Activated CD8-positive, alpha-beta T cell treated with anti-CD3 and anti-CD28 coated beads, Interleukin-2, amount 10 ng/mL, durations not matched to agents 7 days and 5 days (primary cell): Measurements from ENCODE around the gene MIEF1. TPM values are rescaled to one million over a fixed set of nuclear protein-coding genes. Genes with fewer than 3 reads are reported as not detected.

ENCODE experiments used
- ATAC-seq: fragments of 150-1000 bp; cut with Tn5 transposase; one replicate; pipeline ENCODE4 v1.10.0; 2021; ENCODE audit warnings: moderate library complexity
- CTCF ChIA-PET: fragments of 350-600 bp; sonication (Branson Sonifier 250); formaldehyde crosslinking; loops from one replicate; lab custom pipeline; 2021; ENCODE audit warnings: antibody characterized with exemption; lab: Charles Lee
- POLR2A ChIA-PET: fragments of 350-600 bp; sonication (Branson Sonifier 250); formaldehyde crosslinking; loops from one replicate; lab custom pipeline; 2021; ENCODE audit warnings: antibody characterized with exemption; lab: Charles Lee
- DNase-seq: peaks from one replicate; pipeline ENCODE4 v3.0.0-alpha.2; 2020
- H3K27ac Mint-ChIP-seq: one replicate; pipeline ENCODE4 v1.8.0; 2021; ENCODE audit warnings: mild to moderate bottlenecking, mixed read lengths
- H3K27me3 Mint-ChIP-seq: one replicate; pipeline ENCODE4 v1.8.0; 2021; ENCODE audit warnings: low read depth, mixed read lengths
- H3K36me3 Mint-ChIP-seq: one replicate; pipeline ENCODE4 v1.8.0; 2021; ENCODE audit warnings: low read depth, mixed read lengths
- H3K4me1 Mint-ChIP-seq: one replicate; pipeline ENCODE4 v1.8.0; 2021; ENCODE audit warnings: low read depth, mixed read lengths
- H3K4me3 Mint-ChIP-seq: one replicate; pipeline ENCODE4 v1.8.0; 2021; ENCODE audit warnings: mild to moderate bottlenecking, mixed read lengths
- H3K9me3 Mint-ChIP-seq: one replicate; pipeline ENCODE4 v1.8.0; 2022; ENCODE audit warnings: mixed read lengths; ENCODE audit not compliant: insufficient read depth
- total RNA-seq, 2 experiments: library from RNA; stranded (reverse); gene quantifications; one replicate each; pipeline ENCODE4 v1.2.3, GENCODE V29; 2021

Gene MIEF1
- total RNA-seq, 2 experiments from 2014 or later, result 37.9 to 38.2 TPM

GRCh38 chr22:39524089-39524752 is 22.1 kb downstream of the MIEF1 start:
- Mint-ChIP-seq H3K27me3 (no peaks in the 10 kb centered on the region), H3K27ac (peak overlapping the region; percentile 73), H3K4me1 (peaks cover 75% of the 10 kb centered on the region), H3K4me3 (peak overlapping the region; percentile 34), H3K9me3 (no peaks in the 10 kb centered on the region), H3K36me3 (peaks cover 75% of the 10 kb centered on the region)
- POLR2A ChIA-PET, result interaction anchor here (0.6 to 3.6 kb wide), 7 partner anchors 11 to 520 kb away, joined by 3 to 14 read pairs (median 4); partner anchors contain the start of gene MIEF1
- CTCF ChIA-PET, result interaction anchor here (1.2 to 8.7 kb wide), 4 partner anchors 9 to 31 kb away, joined by 3 to 264 read pairs (median 6); partner anchors contain the start of gene RPS19BP1
- no peak for DNase-seq
- ATAC-seq, result no peak

DNA sequence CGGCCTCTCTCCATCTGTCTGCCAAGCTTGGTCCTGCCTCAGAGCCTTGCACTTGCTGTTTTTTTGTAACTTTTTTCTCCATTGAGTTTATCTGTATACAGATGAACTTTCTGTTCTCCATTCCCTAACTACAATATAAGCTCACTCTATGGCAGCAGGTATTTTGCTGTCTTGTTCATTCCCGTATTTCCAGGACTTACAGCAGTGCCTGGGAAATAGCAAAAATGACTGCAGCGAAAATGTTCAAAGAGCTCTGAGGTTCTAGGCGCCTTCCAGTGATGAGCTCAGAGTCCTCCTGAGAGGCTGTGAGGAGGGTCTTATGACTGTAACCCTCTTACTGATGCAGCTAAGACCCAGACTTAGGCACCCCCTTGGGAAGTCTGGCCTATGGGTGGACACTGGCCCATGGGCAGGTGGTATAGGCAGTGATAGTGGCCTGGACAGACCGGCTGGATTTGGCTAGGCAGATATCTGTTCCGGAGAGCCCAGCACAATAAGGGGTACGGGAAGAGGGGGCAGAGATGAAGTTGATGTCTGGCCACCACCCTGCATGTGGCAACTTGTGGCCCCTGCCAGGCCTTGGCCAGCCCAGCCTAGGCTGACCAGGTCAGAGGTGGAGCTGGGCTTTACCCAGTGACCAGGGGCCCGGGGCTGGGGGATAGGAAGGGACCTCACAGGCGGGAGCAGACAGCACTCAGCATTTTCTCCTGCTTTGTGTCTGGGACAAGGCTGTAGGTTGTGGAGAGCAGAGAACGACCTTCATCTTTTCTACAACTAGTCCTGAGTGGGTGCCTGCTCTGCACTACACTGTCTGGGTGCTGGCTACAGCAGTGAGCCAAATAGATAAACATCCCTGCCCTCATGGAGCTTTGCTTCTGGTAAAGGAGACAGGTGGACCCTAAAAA is 22.9 kb downstream of the MIEF1 start:
- CTCF ChIA-PET, result interaction anchor here (1.3 to 8.7 kb wide), 2 partner anchors 11 to 31 kb away, joined by 7 to 264 read pairs; no protein-coding TSS in a partner anchor
- H3K27ac Mint-ChIP-seq, result peak overlapping the region; percentile 73
- no peaks in the 10 kb centered on the region for H3K27me3 Mint-ChIP-seq
- no peak for DNase-seq
- ATAC-seq, result no peak
- POLR2A ChIA-PET, result interaction anchor here (0.6 to 3.6 kb wide), 9 partner anchors 23 to 519 kb away, joined by 3 to 14 read pairs (median 3); partner anchors contain the start of genes MIEF1, RPL3 and TAB1
- peaks cover 81% of the 10 kb centered on the region for H3K4me1 Mint-ChIP-seq
- H3K36me3 Mint-ChIP-seq, result peaks cover 83% of the 10 kb centered on the region
- peak overlapping the region; percentile 25 for H3K4me3 Mint-ChIP-seq
- no peaks in the 10 kb centered on the region for H3K9me3 Mint-ChIP-seq

DNA sequence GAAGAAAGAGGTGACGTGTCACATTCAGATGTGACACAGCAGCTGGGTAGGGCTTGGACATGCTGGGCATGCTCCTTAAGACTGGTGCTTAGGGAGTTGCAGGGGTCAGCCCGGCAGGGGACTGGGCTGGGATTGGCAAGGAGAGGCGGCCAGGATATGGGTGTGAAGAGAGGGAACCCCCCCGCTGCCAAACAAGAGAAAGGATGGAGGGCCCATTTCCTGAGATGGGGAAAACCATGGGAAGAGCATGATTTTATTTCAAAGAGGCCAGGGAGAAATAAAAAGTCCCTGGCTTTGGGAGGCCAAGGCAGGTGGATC is 23.5 kb downstream of the MIEF1 start:
- ChIA-PET POLR2A (interaction anchor here (0.6 to 3.6 kb wide), 4 partner anchors 24 to 519 kb away, joined by 3 to 14 read pairs (median 5); partner anchors contain the start of genes MIEF1 and RPL3), CTCF (interaction anchor here (8.7 kb wide), 1 partner anchor 32 kb away, joined by 264 read pairs; no protein-coding TSS in a partner anchor)
- Mint-ChIP-seq H3K27me3 (no peaks in the 10 kb centered on the region), H3K9me3 (no peaks in the 10 kb centered on the region), H3K4me3 (peak overlapping the region; percentile 25), H3K36me3 (peaks cover 81% of the 10 kb centered on the region), H3K27ac (peak overlapping the region; percentile 73), H3K4me1 (peaks cover 84% of the 10 kb centered on the region)
- ATAC-seq, result no peak
- DNase-seq, result no peak

DNA sequence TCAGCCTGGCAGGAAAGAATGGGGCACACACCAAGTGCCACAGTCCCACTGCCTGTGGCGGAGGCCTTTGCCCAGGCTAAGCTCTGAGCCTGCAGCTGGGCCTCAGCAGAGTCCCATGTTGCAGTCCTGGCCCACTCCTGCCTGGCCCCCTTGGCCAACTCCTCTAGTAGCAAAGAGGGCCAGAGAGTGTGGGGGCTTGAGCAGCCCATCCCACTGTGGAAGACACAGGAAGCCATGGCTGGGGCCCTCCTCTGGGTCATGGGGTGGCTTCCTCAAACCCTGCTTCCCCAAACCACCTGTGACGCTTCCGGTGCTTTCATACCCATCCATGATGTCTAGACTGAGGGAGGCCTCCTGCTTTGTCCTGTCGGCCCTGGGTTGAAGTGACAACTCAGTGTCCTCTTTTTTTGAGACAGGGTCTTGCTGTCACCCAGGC is 24.7 kb downstream of the MIEF1 start:
- Mint-ChIP-seq H3K36me3 (peaks cover 78% of the 10 kb centered on the region), H3K27me3 (no peaks in the 10 kb centered on the region), H3K4me1 (peaks cover 94% of the 10 kb centered on the region), H3K9me3 (no peaks in the 10 kb centered on the region), H3K27ac (peak overlapping the region; percentile 85), H3K4me3 (peak overlapping the region; percentile 15)
- CTCF ChIA-PET, result interaction anchor here (1.0 to 8.7 kb wide), 3 partner anchors 9 to 211 kb away, joined by 3 to 264 read pairs (median 4); no protein-coding TSS in a partner anchor
- DNase-seq, result no peak
- ATAC-seq, result peak; percentile 11
- POLR2A ChIA-PET, result interaction anchor here (4.8 kb wide), 1 partner anchor 209 kb away, joined by 56 read pairs; the partner anchor contains the start of gene RPL3

DNA sequence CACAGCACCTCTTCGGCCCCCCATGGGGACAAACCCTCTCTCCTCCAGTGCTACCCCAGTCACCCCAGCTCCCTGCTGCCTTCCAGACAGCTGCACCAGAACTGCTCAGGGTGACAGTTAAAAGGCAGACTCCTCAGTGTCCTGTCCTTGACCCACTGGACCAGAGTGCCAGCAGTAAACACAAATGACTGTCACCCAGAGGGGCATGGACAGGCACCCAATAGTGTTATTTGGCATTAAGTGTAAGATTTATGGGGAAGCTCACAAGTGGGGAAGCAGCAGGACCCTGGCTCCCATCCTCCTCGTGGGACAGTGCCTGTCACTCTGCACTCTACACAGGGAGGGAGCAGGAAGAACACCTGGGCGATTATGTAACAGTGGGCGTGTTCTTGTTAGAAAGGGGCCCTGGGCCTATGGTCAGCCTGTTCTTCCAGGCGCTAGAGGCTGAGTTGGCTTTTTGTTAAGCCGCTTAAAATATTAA is 25.4 kb downstream of the MIEF1 start:
- Mint-ChIP-seq H3K27ac (peak overlapping the region; percentile 85), H3K9me3 (no peaks in the 10 kb centered on the region), H3K27me3 (no peaks in the 10 kb centered on the region), H3K4me3 (no peak overlapping the region), H3K4me1 (peaks cover 90% of the 10 kb centered on the region), H3K36me3 (peaks cover 75% of the 10 kb centered on the region)
- ChIA-PET POLR2A (interaction anchor here (1.7 to 4.8 kb wide), 2 partner anchors 128 to 210 kb away, joined by 5 to 56 read pairs; partner anchors contain the start of genes RPL3 and TAB1), CTCF (interaction anchor here (1.0 to 8.7 kb wide), 4 partner anchors 7 to 34 kb away, joined by 3 to 264 read pairs (median 57); partner anchors contain the start of gene ATF4)
- DNase-seq, result no peak
- no peak for ATAC-seq

DNA sequence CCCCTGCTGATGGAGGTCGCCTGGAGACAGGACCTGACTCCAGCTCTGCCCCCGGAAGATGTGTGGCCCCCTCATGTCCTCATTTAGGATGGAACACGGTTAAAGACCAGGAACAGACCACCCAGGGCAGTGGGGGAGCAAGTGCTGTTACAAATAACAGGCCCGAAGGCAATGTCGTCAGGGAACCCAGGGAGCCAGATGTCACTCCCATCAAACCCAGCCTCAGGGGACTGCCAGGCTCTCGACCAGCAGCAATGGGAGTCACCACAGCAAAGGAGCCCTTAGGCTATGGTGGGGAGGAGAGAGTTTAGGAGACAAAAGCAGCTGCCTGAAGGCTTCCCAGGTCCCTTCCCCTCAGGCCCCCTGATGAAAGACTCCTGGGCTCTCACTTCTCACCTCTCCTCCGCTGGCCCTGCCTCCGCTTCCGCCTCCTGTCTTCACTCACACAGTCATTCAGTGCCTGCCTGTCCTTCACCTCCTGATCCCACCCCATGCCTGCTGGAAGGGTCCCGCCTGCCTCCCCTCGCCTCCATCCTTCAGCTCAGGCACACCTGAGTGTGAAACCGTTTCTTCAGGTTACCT is 26.1 kb downstream of the MIEF1 start:
- no peak for ATAC-seq
- Mint-ChIP-seq H3K27ac (peak overlapping the region; percentile 72), H3K27me3 (no peaks in the 10 kb centered on the region), H3K4me1 (peaks cover 86% of the 10 kb centered on the region), H3K9me3 (no peaks in the 10 kb centered on the region), H3K4me3 (peak overlapping the region; percentile 59), H3K36me3 (peaks cover 70% of the 10 kb centered on the region)
- CTCF ChIA-PET, result interaction anchor here (0.8 to 8.7 kb wide), 20 partner anchors 8 to 818 kb away, joined by 3 to 264 read pairs (median 8); partner anchors contain the start of genes ADSL, ATF4, MIEF1 and RPL3
- POLR2A ChIA-PET, result interaction anchor here (0.8 to 4.8 kb wide), 9 partner anchors 7 to 516 kb away, joined by 3 to 75 read pairs (median 5); partner anchors contain the start of genes ATF4, MIEF1, RPL3 and TAB1
- no peak for DNase-seq

DNA sequence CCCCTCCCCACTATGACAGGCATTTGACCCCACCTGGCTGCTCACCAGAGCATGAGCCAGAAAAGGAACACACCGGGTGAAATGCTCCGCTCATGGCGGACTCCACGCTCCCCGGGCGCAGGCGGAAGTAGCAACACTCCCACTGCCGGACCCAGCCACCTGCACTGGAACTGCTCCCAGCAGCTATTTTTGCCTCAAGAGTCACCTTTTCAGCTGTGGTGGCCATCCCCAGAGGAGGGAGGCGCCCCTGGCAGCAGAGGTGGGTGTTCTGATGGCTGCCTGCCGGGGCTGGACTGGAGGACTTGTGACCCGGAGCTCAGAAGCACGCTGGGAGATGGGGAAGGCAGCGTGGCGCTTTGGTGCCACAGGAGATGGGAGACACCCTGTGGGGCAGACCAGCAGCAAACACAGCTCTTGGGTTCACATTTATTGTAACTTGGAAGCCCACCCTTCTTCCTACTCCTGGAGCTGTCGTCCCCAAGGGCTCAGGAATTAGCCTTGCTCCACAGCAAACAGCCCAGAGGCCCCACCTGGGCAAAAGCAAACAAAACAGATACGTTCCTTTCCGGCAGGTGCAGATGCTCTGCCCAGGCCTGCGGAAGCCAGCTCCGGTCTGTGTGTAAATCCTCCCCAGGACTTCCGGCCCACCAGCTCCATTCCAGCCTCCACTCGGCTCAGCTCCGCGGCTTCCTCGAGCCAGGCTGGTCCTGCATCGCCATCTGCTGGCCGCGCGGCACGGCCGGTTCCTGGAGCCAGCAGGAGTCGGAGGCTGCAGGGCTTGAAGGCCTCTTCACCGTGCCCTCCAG is 26.8 kb downstream of the MIEF1 start:
- Mint-ChIP-seq H3K4me3 (peak overlapping the region; percentile 59), H3K36me3 (peaks cover 65% of the 10 kb centered on the region), H3K27ac (peak overlapping the region; percentile 72), H3K27me3 (no peaks in the 10 kb centered on the region), H3K4me1 (peaks cover 86% of the 10 kb centered on the region), H3K9me3 (no peaks in the 10 kb centered on the region)
- DNase-seq, result peak; percentile 95
- POLR2A ChIA-PET, result interaction anchor here (0.7 to 4.8 kb wide), 13 partner anchors 7 to 908 kb away, joined by 3 to 75 read pairs (median 4); partner anchors contain the start of genes ATF4, MIEF1, RPL3 and TAB1
- ATAC-seq, result peak; percentile 31
- CTCF ChIA-PET, result interaction anchor here (0.6 to 8.7 kb wide), 41 partner anchors 9 to 922 kb away, joined by 3 to 264 read pairs (median 4); partner anchors contain the start of genes ADSL, ATF4, MIEF1 and RPL3

GRCh38 chr22:39529487-39529851 is 27.4 kb downstream of the MIEF1 start:
- H3K27me3 Mint-ChIP-seq, result no peaks in the 10 kb centered on the region
- CTCF ChIA-PET, result interaction anchor here (0.7 to 8.7 kb wide), 34 partner anchors 9 to 921 kb away, joined by 3 to 264 read pairs (median 6); partner anchors contain the start of genes ADSL, ATF4, MIEF1 and RPL3
- H3K4me1 Mint-ChIP-seq, result peaks cover 87% of the 10 kb centered on the region
- peaks cover 60% of the 10 kb centered on the region for H3K36me3 Mint-ChIP-seq
- DNase-seq, result no peak
- peak overlapping the region; percentile 69 for H3K27ac Mint-ChIP-seq
- no peak for ATAC-seq
- POLR2A ChIA-PET, result interaction anchor here (0.7 to 4.8 kb wide), 10 partner anchors 8 to 907 kb away, joined by 3 to 75 read pairs (median 4); partner anchors contain the start of genes ATF4, MIEF1 and RPL3
- peak overlapping the region; percentile 59 for H3K4me3 Mint-ChIP-seq
- H3K9me3 Mint-ChIP-seq, result no peaks in the 10 kb centered on the region

- no peaks in the 10 kb centered on the region for H3K9me3 Mint-ChIP-seq
- POLR2A ChIA-PET, result interaction anchor here (1.7 to 4.8 kb wide), 3 partner anchors 9 to 212 kb away, joined by 9 to 75 read pairs (median 56); partner anchors contain the start of genes ATF4 and RPL3
- DNase-seq (no peak), ATAC-seq (no peak)
- H3K27me3 Mint-ChIP-seq, result no peaks in the 10 kb centered on the region
- peaks cover 81% of the 10 kb centered on the region for H3K4me1 Mint-ChIP-seq
- H3K4me3 Mint-ChIP-seq, result no peak overlapping the region
- peaks cover 53% of the 10 kb centered on the region for H3K36me3 Mint-ChIP-seq
- CTCF ChIA-PET, result interaction anchor here (0.7 to 8.7 kb wide), 17 partner anchors 7 to 547 kb away, joined by 3 to 264 read pairs (median 13); partner anchors contain the start of genes ATF4, MIEF1 and RPL3
- peak overlapping the region; percentile 11 for H3K27ac Mint-ChIP-seq
Measured at GRCh38 chr22:39530116-39530515, 28.0 kb downstream of the MIEF1 start.
